Sigmoid colon (tissue), 7 donors: ENCODE results near the gene B4GALT3. TPM values are rescaled to one million over a fixed set of nuclear protein-coding genes. Genes with fewer than 3 reads are reported as not detected.

ENCODE experiments used
- DNase-seq: peaks from one replicate; pipeline ENCODE4 v3.0.0-alpha.2; 2019
- H3K27ac ChIP-seq, 4 donors: fragments of 200-600 bp; sonication (generic); one replicate each; pipeline ENCODE4 v1.5.1; 2016 to 2019; ENCODE audit warnings: mild to moderate bottlenecking in 1 of 4
- H3K27me3 ChIP-seq, 3 donors: fragments of 200-600 bp; sonication (generic); one replicate each; pipeline ENCODE4 v1.5.1; 2019; ENCODE audit warnings: mild to moderate bottlenecking in 1 of 3
- H3K36me3 ChIP-seq, 4 donors: fragments of 200-600 bp; sonication (generic); one replicate each; pipeline ENCODE4 v1.5.1; 2016 to 2019
- H3K4me1 ChIP-seq, 4 donors: fragments of 200-600 bp; sonication (generic); one replicate each; pipeline ENCODE4 v1.5.1; 2017 to 2019
- H3K4me3 ChIP-seq, 4 donors: fragments of 200-600 bp; sonication (generic); one replicate each; pipeline ENCODE4 v1.5.1; 2017 to 2019; ENCODE audit warnings: mild to moderate bottlenecking in 2 of 4, moderate library complexity in 1 of 4
- H3K9me3 ChIP-seq, 4 donors: fragments of 200-600 bp in 3 of 4; sonication (generic) in 3 of 4; one replicate each; pipeline versions ENCODE4 v1.5.1 to v1.6.1; 2013 to 2019
- EP300 ChIP-seq, 4 donors: sonication (generic); formaldehyde crosslinking; IDR thresholded peaks; one replicate each; pipeline ENCODE4 v1.6.1; 2017; ENCODE audit warnings: antibody characterized with exemption in 4 of 4
- POLR2A ChIP-seq, 2 donors: fragments of 450-650 bp; IDR thresholded peaks; one replicate each; pipeline ENCODE4 v1.6.1; 2016; ENCODE audit warnings: antibody characterized with exemption in 2 of 2, mild to moderate bottlenecking in 2 of 2, moderate library complexity in 2 of 2
- POLR2AphosphoS5 ChIP-seq, 4 donors: sonication (generic); formaldehyde crosslinking; IDR thresholded peaks; one replicate each; pipeline ENCODE4 v1.6.1; 2017; ENCODE audit warnings: antibody characterized with exemption in 4 of 4
- WGBS, 2 donors: extraction: QIAGEN DNeasy Blood & Tissue Kit; methylation state at CpG; one replicate each; pipeline ENCODE4 v1.1.7; 2013; 5-methylcytosine and 5-hydroxymethylcytosine counted together
- intact Hi-C: fragments of 100-400 bp; cut with DNase I; formaldehyde crosslinking; loops from one replicate; pipeline ENCODE4 v1.15.1; 2023
- polyA plus RNA-seq, 3 donors: library from polyadenylated mRNA; stranded (reverse); fragments of 200-250 nt; gene quantifications; one replicate each; pipeline ENCODE4 v1.2.3, GENCODE V29; 2013
- total RNA-seq, 4 donors: library from RNA; depleted of rRNA; stranded (reverse); fragments of >200 nt; gene quantifications; one replicate each; pipeline ENCODE4 v1.1.0, GENCODE V29; 2016
- TF ChIP-seq, protein P1 (sequence below), 4 experiments: fragments of 450-650 bp in 3 of 4; fragments of 200-600 bp in 1 of 4; IDR thresholded peaks; one replicate each; pipeline ENCODE4 v1.5.1; 2016 to 2019; ENCODE audit warnings: antibody characterized with exemption in 4 of 4, mild to moderate bottlenecking in 3 of 4, moderate library complexity in 2 of 4
- donor health status: healthy with polysubstance abuse.
- donor health status: Bipolar disorder and iron deficiency.
- donor health status: healthy.

The B4GALT3 gene
- total and polyA plus RNA-seq, 7 donors, result 10.7 to 33.4 (median 16.8) TPM

DNA sequence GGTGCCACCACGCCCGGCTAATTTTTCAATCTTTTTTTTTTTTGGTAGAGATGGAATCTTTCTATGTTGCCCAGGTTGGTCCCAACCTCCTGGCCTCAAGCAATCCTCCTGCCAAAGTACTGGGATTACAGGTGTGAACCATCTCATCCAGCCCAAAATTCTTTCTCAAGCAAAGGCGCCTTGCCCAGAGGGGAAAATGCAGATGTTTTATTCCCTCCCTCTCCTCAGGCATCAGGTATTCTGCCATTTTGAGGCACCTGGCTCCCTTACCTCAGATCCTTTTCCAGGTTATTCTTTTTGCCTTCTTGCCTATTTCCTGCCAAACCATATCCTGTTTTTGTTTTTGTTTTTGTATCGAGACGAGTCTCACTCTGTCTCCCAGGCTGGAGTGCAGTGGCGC, 11.1 kb upstream of the B4GALT3 start:
- 85 to 88% methylated on average over 6 of the region's 6 CpGs for WGBS, 2 donors
- Histone ChIP-seq H3K27me3 (no peaks in the 10 kb centered on the region), H3K4me3 (no peak overlapping the region), H3K4me1 (peaks cover 0 to 10% (median 4%) of the 10 kb centered on the region in 4 donors), H3K36me3 (peaks cover 0 to 13% (median 0%) of the 10 kb centered on the region in 4 donors), H3K27ac (no peak overlapping the region), H3K9me3 (no peaks in the 10 kb centered on the region)
- intact Hi-C loops, result no loop called here
- DNase-seq, result no peak
- no peak for TF ChIP-seq POLR2AphosphoS5 (IDR thresholded peaks at IDR 0.05)
- no peak for TF ChIP-seq EP300 (IDR thresholded peaks at IDR 0.05)
- no peak for TF ChIP-seq POLR2A (IDR thresholded peaks at IDR 0.05)
- TF ChIP-seq, protein P1, sequence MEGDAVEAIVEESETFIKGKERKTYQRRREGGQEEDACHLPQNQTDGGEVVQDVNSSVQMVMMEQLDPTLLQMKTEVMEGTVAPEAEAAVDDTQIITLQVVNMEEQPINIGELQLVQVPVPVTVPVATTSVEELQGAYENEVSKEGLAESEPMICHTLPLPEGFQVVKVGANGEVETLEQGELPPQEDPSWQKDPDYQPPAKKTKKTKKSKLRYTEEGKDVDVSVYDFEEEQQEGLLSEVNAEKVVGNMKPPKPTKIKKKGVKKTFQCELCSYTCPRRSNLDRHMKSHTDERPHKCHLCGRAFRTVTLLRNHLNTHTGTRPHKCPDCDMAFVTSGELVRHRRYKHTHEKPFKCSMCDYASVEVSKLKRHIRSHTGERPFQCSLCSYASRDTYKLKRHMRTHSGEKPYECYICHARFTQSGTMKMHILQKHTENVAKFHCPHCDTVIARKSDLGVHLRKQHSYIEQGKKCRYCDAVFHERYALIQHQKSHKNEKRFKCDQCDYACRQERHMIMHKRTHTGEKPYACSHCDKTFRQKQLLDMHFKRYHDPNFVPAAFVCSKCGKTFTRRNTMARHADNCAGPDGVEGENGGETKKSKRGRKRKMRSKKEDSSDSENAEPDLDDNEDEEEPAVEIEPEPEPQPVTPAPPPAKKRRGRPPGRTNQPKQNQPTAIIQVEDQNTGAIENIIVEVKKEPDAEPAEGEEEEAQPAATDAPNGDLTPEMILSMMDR (IDR thresholded peaks at IDR 0.05), result no peak

DNA sequence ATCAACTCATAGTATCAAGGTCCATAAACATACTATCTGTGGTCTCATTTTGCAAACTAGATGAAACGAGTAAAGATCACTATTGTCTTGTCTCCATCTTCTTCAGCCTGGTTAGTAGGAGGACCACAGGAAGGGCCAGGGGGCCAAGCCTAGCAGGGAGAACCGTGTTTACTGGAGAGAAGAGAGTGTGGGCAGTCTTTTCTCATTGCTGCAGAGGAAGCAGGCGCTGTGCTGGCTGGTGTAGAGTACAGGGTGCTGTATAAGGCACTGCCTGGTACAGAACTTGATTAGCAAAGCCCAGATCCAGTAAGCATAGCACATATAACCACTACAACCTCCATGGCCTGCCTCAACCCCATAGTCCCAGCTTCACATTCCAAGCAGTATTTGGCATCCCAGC, 10.0 kb upstream of the B4GALT3 start:
- Histone ChIP-seq H3K9me3 (no peaks in the 10 kb centered on the region), H3K27ac (no peak overlapping the region), H3K4me1 (peaks cover 0 to under 1% (median 0%) of the 10 kb centered on the region in 4 donors), H3K4me3 (no peak overlapping the region), H3K27me3 (no peaks in the 10 kb centered on the region), H3K36me3 (peaks cover 0 to 10% (median 0%) of the 10 kb centered on the region in 4 donors)
- WGBS, 2 donors, result 67 to 84% methylated on average over 3 of the region's 3 CpGs
- no peak for DNase-seq
- intact Hi-C loops, result no loop called here
- no peak for TF ChIP-seq EP300 (IDR thresholded peaks at IDR 0.05)
- no peak for TF ChIP-seq POLR2A (IDR thresholded peaks at IDR 0.05)
- no peak for TF ChIP-seq POLR2AphosphoS5 (IDR thresholded peaks at IDR 0.05)
- TF ChIP-seq, protein P1 (IDR thresholded peaks at IDR 0.05), result no peak

DNA sequence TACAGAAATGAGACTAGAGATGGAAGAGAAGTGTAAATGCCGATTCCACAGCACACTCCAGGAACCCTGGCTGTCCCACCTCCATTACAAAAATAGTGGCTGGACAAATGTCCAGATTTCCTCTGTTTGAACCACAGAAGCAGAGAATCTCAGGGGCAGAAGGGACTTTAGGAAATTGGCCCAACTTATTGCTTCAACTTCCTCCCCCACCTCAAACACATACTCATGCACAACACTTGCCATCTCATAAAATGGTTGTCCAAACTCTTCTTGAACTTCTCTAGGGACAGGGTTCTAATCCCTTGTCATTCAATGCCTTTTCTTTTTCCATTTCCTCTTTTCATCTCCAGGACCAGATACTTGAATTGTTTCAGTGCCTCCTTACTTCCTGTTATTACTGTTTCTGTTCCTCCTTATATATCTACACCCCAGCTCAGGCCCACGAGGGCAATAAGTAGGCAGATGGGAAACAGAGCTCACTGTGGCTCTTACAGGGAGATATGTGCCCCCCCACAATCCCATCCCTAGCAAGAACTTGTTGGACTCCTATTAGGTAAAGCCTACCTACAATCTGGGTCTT, 8.5 kb upstream of the B4GALT3 start:
- no peak overlapping the region for H3K4me3 ChIP-seq
- 18 to 49% methylated on average over 2 of the region's 2 CpGs for WGBS, 2 donors

DNA sequence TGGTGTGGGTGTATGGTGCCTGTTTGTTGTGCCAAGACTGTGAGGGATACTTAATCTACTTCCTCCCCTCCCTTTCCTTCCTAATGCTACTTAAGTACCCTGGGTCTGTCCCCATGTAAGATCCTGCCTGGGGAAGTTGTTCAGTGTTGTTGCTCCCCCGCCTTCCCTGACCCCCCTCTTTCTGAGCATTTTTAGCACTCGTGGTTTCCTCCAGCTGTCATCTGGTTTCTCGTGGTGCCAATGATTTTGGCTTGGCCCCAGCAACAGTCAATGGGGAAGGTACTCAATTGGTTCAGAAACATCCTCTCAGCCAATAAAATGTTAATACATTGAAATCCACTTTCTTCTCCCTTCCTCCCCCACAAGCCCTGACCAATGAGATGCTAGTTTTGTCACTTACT, 8.0 kb upstream of the B4GALT3 start:
- TF ChIP-seq POLR2AphosphoS5 (IDR thresholded peaks at IDR 0.05), result peak in 1 of 4 donors; percentile 56
- TF ChIP-seq, protein P1 (IDR thresholded peaks at IDR 0.05), result no peak
- DNase-seq, result peak; percentile 87
- Histone ChIP-seq H3K27me3 (no peaks in the 10 kb centered on the region), H3K27ac (peak overlapping the region in 3 of 4 donors; percentile 48 to 68 (median 67)), H3K4me1 (no peaks in the 10 kb centered on the region), H3K4me3 (no peak overlapping the region), H3K9me3 (no peaks in the 10 kb centered on the region), H3K36me3 (no peaks in the 10 kb centered on the region)
- 14 to 28% methylated on average over 3 of the region's 3 CpGs for WGBS, 2 donors
- intact Hi-C loops, result no loop called here

More for the DNA sequence above, 8.5 kb upstream of the B4GALT3 start:
- H3K36me3 ChIP-seq, result no peaks in the 10 kb centered on the region
- intact Hi-C loops, result no loop called here
- H3K9me3 ChIP-seq, result no peaks in the 10 kb centered on the region
- H3K4me1 ChIP-seq, result no peaks in the 10 kb centered on the region
- no peak for DNase-seq
- peak overlapping the region; percentile 2 to 68 (median 58) for H3K27ac ChIP-seq
- no peak for TF ChIP-seq POLR2A (IDR thresholded peaks at IDR 0.05)
- no peak for TF ChIP-seq POLR2AphosphoS5 (IDR thresholded peaks at IDR 0.05)
- no peak for TF ChIP-seq EP300 (IDR thresholded peaks at IDR 0.05)
- TF ChIP-seq, protein P1 (IDR thresholded peaks at IDR 0.05), result no peak
- no peaks in the 10 kb centered on the region for H3K27me3 ChIP-seq

DNA sequence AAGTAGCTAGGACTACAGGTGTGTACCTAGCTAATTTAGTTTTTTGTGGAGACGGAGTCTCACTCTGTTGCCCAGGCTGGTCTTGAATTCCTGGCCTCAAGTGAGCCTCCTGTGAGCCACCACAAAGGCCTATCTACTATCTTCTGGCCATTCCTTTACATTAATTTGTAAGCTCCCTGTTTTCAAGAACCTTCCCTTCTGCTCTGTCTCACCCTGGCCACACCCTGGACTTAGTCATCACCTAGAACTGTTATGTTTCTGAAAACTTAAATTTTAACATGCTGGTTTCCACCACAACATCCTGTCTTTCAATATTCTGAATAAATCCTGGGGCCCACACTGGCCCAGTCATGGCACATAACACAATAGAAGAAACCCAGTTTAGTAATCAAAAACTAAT, 4.9 kb upstream of the B4GALT3 start:
- H3K4me3 ChIP-seq, result no peak overlapping the region
- H3K4me1 ChIP-seq, result peaks cover 0 to 8% (median 3%) of the 10 kb centered on the region in 4 donors
- DNase-seq, result no peak
- H3K9me3 ChIP-seq, result no peaks in the 10 kb centered on the region
- no peaks in the 10 kb centered on the region for H3K36me3 ChIP-seq
- WGBS, 2 donors, result 82 to 91% methylated on average over 1 of the region's 1 CpG
- intact Hi-C loops, result no loop called here
- H3K27me3 ChIP-seq, result no peaks in the 10 kb centered on the region
- no peak for TF ChIP-seq POLR2AphosphoS5 (IDR thresholded peaks at IDR 0.05)
- no peak overlapping the region for H3K27ac ChIP-seq
